ENCODE measurements around the gene CATSPERZ.
A peak's percentile ranks its signal among the peaks of the same experiment; 100 is the strongest.
"Not testable (repeated sequence)": the region's sequence is repeated elsewhere in the genome, so short reads cannot be mapped to it uniquely, and the experiment has no call there.

Gene CATSPERZ

DNA sequence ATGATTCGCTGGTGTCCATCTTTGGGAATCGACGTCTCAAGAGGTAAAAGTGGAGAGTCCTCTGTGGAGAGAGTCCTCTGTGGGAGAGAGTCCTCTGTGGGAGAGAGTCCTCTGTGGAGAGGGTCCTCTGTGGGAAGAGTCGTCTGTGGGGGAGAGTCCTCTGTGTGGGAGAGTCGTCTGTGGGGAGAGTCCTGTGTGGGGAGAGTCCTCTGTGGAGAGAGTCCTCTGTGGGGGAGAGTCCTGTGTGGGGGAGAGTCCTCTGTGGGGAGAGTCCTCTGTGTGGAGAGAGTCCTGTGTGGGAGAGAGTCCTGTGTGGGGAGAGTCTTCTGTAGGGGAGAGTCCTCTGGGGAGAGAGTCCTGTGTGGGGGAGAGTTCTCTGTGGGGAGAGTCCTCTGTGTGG, 20.9 kb downstream of the CATSPERZ start:
- no peak for DNase-seq

DNA sequence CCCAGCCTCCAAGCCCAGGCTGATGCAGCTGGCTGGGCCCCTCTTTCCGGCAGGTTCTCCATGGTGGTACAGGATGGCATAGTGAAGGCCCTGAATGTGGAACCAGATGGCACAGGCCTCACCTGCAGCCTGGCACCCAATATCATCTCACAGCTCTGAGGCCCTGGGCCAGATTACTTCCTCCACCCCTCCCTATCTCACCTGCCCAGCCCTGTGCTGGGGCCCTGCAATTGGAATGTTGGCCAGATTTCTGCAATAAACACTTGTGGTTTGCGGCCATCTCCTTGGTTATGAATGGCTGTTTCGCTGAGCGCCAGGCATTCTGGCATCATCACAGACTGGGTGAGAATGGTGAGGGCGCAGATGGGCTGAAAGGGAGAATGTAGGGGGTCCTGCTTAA, 21.4 kb downstream of the CATSPERZ start:
- DNase-seq, result no peak

- no peak for DNase-seq
These were observed 22.7 kb downstream of the CATSPERZ start for GRCh38 chr11:64322925-64323260.

DNA sequence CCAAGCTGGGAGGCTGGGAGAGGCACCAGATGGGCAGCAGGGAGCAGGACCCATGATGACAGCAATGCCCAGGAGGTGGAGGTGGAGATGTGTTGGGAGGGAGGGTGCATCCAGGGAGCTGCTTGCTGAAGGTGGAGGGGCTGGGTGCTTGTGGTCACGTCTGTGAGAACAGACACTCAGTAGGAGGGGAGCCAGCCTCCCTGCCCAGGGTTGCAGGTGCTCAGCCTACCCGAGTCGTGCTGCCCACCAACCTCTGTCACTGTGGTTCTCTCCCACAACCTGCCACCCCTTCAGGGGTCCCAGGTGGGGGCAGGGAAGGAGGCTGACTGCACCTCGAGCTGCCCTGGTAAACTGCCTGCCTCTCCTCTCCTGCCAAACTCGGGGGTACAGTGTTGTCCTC, 23.2 kb downstream of the CATSPERZ start:
- no peak for DNase-seq

DNA sequence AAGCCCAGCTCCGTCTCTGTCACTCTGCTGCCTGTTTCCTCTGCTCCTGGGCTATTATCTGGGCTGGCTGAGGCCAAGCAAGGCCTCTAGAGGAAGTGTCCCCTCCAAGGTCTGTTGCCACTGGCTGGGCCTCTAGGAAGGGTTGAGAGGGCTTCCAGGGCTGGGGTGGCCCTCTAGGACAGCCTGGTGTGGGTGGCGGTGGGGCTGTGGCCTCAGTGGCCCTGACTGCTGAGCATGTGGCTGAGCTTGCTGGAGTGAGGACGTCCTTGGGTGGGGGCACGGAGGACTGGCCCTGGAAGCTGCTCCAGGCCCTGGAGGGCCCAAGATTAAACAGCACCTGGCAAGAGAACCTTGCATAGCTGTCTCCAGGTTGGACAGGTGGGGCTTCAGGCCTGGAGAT, 23.8 kb downstream of the CATSPERZ start:
- DNase-seq, result not testable (repeated sequence)

- DNase-seq, result no peak
These were observed 24.7 kb downstream of the CATSPERZ start for GRCh38 chr11:64324692-64325469.

GRCh38 chr11:64327375-64327774, 27.2 kb downstream of the CATSPERZ start:
- DNase-seq, result no peak

DNA sequence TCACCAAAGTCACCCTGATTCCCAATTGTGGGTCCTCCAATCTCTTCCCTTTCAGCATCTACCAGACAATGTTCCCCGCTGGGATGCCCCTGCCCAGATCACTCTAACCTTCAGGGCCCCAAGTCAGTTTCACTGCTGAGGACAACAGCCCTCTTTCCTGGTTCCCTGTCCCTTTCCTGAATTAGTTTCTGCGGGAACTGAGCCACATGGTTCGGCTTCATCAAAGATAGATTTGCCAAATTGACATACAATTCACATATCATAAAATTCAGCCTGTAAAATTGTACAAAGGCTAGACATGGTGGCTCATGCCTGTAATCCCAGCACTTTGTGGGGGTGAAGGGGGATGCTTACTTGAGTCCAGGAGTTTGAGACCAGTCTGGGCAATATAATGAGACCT, 27.8 kb downstream of the CATSPERZ start:
- DNase-seq, result no peak

- DNase-seq, result no peak
These were observed 30.7 kb downstream of the CATSPERZ start for GRCh38 chr11:64330888-64331287.

DNA sequence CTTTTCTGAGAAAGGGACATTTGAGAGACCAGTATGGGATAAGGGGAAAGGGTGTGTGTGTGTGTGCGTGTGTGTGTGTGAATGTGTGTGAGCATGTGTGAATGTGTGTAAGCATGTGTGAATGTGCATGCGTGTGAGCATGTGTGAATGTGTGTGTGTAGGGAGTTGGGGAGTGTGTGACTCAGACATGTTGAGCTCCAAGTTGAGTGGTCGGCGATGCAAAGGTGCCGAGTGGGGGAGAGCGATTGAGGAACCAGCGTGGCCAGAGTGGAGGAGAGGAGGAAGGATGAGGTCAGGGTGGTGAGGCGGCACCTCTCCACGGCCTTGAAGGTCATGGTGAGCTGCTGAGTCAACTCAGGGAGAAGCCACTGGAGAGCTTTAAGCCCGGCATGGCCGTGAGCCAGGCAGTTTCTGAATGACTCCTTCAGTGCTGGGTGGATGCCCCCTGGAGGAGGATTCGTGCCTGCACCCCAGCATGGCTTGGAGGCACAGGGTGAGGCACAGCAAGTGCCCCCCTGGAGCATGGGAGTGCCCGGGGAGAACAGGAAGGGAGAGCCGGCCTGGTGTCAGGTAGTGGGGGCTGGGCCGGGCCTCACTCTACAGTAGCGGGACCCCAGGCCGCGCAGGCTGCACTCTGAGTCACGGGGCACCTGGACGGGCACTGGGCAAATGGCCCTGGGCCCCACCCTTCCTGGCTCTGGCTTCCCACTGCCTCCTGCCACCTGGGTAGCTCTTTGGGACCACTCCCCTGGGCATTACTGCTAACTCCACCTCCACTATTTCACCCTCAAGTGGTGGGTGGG, 31.6 kb downstream of the CATSPERZ start:
- DNase-seq, result peak; percentile 81

GRCh38 chr11:64333556-64333955, 33.4 kb downstream of the CATSPERZ start:
- DNase-seq, result no peak

DNA sequence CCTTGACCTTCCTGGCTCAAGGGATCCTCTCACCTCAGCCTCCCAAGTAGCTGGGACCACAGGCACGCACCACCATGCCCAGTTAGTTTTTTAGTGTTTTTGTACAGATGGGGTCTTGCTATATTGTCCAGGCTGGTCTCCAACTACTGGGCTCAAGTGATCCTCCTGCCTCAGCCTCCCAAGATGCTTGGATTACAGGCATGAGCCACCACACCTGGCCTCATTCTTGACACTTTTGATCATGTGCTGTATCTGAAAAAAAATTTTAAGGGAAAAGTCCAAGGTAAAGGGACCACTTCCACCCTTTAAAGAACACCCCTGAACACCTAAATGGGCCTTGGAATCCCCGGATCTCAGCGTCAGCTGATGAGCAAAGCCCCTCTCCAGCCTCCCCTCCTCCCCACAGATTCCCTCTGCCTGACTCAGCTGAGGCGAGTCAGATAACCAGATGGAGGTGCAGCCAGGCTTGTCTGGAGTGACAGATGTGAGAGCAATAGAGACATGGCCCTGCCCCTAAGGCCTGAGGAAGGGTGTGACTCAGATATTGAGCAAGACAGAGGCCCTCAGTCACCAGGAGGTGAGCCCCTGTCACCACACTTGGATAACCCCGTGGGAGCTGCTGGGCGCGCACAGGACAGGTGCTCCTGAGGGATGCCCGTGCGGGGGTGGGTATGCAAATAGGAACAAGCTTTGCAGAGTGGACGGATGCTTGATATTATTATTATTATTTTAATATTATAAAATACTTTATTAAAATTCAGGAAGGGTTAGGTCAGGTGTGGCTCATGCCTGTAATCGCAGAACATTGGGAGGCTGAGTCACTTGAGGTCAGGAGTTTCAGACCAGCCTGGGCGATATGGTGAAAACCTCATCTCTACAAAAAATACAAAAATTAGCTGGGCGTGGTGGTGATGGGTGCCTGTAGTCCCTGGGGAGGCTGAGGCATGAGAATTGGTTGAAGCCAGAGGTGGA, 34.9 kb downstream of the CATSPERZ start:
- DNase-seq, result peak; percentile 81

- no peak for DNase-seq
These were observed 37.5 kb downstream of the CATSPERZ start for GRCh38 chr11:64337538-64338249.

GRCh38 chr11:64338716-64339115, 38.6 kb downstream of the CATSPERZ start:
- no peak for DNase-seq

- no peak for DNase-seq
These were observed 39.1 kb downstream of the CATSPERZ start for GRCh38 chr11:64339286-64339685.

- DNase-seq, result no peak
These were observed 39.7 kb downstream of the CATSPERZ start, which contains the start of gene CCDC88B for GRCh38 chr11:64339754-64340408. CCDC88B (plus strand) TSS chr11:64340204; CDS start chr11:64340267, 63 bp downstream.

DNA sequence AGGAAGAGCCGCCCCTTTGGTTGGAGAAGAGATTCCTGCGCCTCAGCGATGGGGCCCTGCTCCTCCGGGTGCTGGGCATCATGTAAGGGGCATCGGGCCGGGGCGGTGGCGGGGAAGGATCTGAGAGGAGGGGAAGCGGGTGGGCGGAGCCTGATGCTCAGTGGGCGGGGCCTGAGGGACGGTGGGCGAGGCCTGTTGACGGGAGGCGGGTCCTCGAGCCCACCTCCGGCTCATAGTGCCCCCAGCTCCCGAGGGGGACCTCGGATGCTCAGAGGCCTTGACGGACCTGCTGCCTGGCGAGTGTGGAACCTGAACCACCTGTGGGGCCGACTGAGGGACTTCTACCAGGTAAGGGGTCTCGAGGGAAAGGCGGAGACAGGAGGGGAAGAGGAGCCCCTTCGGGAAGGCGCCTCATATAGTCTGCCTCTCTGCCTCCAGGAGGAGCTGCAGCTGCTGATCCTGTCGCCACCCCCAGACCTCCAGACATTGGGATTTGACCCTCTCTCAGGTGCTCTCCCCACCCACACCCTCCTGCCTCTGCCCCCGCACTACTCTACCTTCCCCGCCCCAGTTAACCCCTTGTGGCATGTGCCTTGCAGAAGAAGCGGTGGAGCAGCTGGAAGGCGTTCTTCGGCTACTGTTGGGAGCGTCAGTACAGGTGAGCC, 40.6 kb downstream of the CATSPERZ start:
- no peak for DNase-seq

DNA sequence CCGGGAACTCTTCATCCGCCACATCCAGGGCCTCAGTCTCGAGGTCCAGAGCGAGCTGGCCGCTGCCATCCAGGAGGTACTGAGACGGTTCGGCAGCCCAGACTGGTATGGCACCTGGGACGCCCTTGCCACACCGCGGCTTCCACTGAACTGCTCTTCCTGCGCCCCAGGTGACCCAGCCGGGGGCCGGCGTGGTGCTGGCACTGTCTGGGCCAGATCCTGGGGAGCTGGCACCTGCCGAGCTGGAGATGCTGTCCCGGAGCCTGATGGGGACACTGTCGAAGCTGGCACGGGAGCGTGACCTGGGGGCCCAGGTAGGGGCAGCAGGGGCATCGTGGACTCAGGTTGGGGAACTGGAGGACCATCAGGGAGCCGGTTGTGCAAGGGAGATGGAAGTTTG, 41.3 kb downstream of the CATSPERZ start:
- DNase-seq, result no peak

DNA sequence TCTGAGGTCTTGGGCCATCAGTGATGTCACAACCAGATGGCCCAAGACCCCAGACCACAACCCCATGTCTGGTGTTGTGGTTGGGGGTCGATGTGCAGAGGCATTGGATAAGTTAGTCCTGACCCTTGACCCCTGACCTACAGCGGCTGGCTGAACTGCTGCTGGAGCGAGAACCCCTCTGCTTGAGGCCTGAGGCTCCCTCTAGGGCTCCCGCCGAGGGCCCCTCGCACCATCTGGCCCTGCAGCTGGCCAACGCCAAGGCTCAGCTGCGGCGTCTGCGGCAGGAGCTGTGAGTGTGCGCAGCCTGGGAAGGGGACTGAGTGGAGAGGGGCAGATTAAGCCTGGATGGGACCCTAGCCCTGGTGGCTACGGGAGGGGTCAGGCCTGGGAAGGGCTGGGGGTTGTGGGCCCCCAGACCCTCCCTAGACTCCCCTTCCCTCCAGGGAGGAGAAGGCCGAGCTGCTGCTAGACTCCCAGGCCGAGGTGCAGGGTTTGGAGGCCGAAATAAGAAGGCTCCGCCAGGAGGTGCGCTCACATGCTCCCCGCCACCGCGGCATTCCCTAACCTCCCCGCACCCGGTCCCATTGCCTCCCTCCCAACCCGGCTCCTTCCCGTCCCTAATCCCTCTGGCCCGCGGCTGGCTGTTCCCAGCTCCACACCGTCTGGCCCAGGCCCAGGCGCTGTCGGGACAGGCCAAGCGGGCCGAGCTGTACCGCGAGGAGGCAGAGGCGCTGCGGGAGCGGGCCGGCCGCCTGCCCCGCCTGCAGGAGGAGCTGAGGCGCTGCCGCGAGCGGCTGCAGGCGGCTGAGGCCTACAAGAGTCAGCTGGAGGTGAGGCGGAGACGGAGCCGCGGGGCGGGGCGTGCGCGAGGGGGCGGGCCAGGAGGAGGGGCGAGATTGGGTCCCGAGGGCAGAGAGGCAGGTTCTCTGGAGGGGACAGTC, 42.0 kb downstream of the CATSPERZ start:
- peak; percentile 66 for DNase-seq

Data from amniotic stem cell (primary cell).